GM19238 (cell line): ENCODE results near the gene MAP4K5.

ENCODE experiments used
- DNase-seq: peaks from one replicate; pipeline ENCODE4 v3.0.0; 2011; ENCODE audit warnings: low spot score; ENCODE audit not compliant: insufficient read length

MAP4K5 gene

GRCh38 chr14:50476134-50476533 lies 56.2 kb downstream of the MAP4K5 start:
- DNase-seq = no peak

GRCh38 chr14:50475460-50475859 lies 56.9 kb downstream of the MAP4K5 start:
- DNase-seq = no peak

- no peak for DNase-seq
Measured at GRCh38 chr14:50471838-50472465, 60.4 kb downstream of the MAP4K5 start.

- DNase-seq = no peak
Measured at GRCh38 chr14:50469982-50470381, 62.4 kb downstream of the MAP4K5 start.

GRCh38 chr14:50462111-50462510 lies 70.3 kb downstream of the MAP4K5 start:
- DNase-seq = no peak

- no peak for DNase-seq
Measured at GRCh38 chr14:50453869-50454268, 78.5 kb downstream of the MAP4K5 start.

- no peak for DNase-seq
Measured at GRCh38 chr14:50452979-50453705, 79.2 kb downstream of the MAP4K5 start.

- DNase-seq = no peak
Measured at GRCh38 chr14:50452296-50452695, 80.1 kb downstream of the MAP4K5 start.

- no peak for DNase-seq
Measured at GRCh38 chr14:50451854-50452253, 80.5 kb downstream of the MAP4K5 start.

GRCh38 chr14:50447461-50447860 lies 84.9 kb downstream of the MAP4K5 start:
- no peak for DNase-seq

- no peak for DNase-seq
Measured at GRCh38 chr14:50434528-50434927, 97.8 kb downstream of the MAP4K5 start.

- DNase-seq = no peak
Measured at GRCh38 chr14:50432131-50432530, 100.2 kb downstream of the MAP4K5 start.

GRCh38 chr14:50425816-50426215 lies 106.6 kb downstream of the MAP4K5 start:
- DNase-seq = no peak

GRCh38 chr14:50425105-50425504 lies 107.3 kb downstream of the MAP4K5 start:
- no peak for DNase-seq

- DNase-seq = no peak
Measured at GRCh38 chr14:50423529-50423928, 108.8 kb downstream of the MAP4K5 start.

GRCh38 chr14:50421499-50421898 lies 110.9 kb downstream of the MAP4K5 start:
- DNase-seq = no peak

- no peak for DNase-seq
Measured at GRCh38 chr14:50417853-50418252, 114.5 kb downstream of the MAP4K5 start.

GRCh38 chr14:50410921-50411320 lies 121.4 kb downstream of the MAP4K5 start:
- no peak for DNase-seq

GRCh38 chr14:50410071-50410470 lies 122.3 kb downstream of the MAP4K5 start:
- no peak for DNase-seq

GRCh38 chr14:50407111-50407812 lies 125.1 kb downstream of the MAP4K5 start:
- no peak for DNase-seq

GRCh38 chr14:50403419-50403818 lies 128.9 kb downstream of the MAP4K5 start:
- no peak for DNase-seq

GRCh38 chr14:50402965-50403364 lies 129.4 kb downstream of the MAP4K5 start:
- no peak for DNase-seq

- no peak for DNase-seq
Measured at GRCh38 chr14:50400461-50400860, 131.9 kb downstream of the MAP4K5 start.
